Stomach (tissue), 9 donors: ENCODE measurements around the gene KLHL4. TPM values are rescaled to one million over a fixed set of nuclear protein-coding genes. Genes with fewer than 3 reads are reported as not detected.
"Not testable (repeated sequence)": the region's sequence is repeated elsewhere in the genome, so short reads cannot be mapped to it uniquely, and the experiment has no call there.

Experiments
- DNase-seq, 2 donors: peaks; one replicate each; pipeline versions ENCODE4 v3.0.0 to v3.0.0-alpha.2; 2013 to 2019
- H3K27ac ChIP-seq, 5 donors: fragments of 200-600 bp in 4 of 5; sonication (generic) in 4 of 5; one replicate each; pipeline ENCODE4 v1.5.1; 2013 to 2019; ENCODE audit warnings: mild to moderate bottlenecking in 1 of 5, moderate library complexity in 1 of 5
- H3K27me3 ChIP-seq, 3 donors: fragments of 200-600 bp; sonication (generic); one replicate each; pipeline ENCODE4 v1.5.1; 2017 to 2019; ENCODE audit warnings: mixed run types in 1 of 3
- H3K36me3 ChIP-seq, 4 donors: fragments of 200-600 bp; sonication (generic); 1 replicate in 3 of 4; 2 replicates in 1 of 4; pipeline ENCODE4 v1.5.1; 2016 to 2019
- H3K4me1 ChIP-seq, 4 donors: fragments of 200-600 bp; sonication (generic); one replicate each; pipeline ENCODE4 v1.5.1; 2016 to 2019
- H3K4me3 ChIP-seq, 4 donors: fragments of 200-600 bp; sonication (generic) in 3 of 4; one replicate each; pipeline ENCODE4 v1.5.1; 2016 to 2019; ENCODE audit warnings: mild to moderate bottlenecking in 1 of 4
- H3K9me3 ChIP-seq, 4 donors: fragments of 200-600 bp; sonication (generic); one replicate each; pipeline ENCODE4 v1.5.1; 2016 to 2019
- CTCF ChIP-seq, 7 experiments: fragments of 450-650 bp in 4 of 7; fragments of 200-600 bp in 3 of 7; sonication (generic) in 3 of 7; IDR thresholded peaks; one replicate each; pipeline ENCODE4 v1.5.1; 2016 to 2019; ENCODE audit warnings: antibody characterized with exemption in 7 of 7, control low read depth in 2 of 7, mild to moderate bottlenecking in 1 of 7
- EP300 ChIP-seq: sonication (generic); formaldehyde crosslinking; IDR thresholded peaks from one replicate; pipeline ENCODE4 v1.6.1; 2017; ENCODE audit warnings: antibody characterized with exemption
- POLR2A ChIP-seq, 4 donors: fragments of 450-650 bp; IDR thresholded peaks; one replicate each; pipeline ENCODE4 v1.6.1; 2016; ENCODE audit warnings: antibody characterized with exemption in 4 of 4, control low read depth in 2 of 4, mild to moderate bottlenecking in 1 of 4, moderate library complexity in 1 of 4
- POLR2AphosphoS5 ChIP-seq, 3 donors: sonication (generic); formaldehyde crosslinking; IDR thresholded peaks; one replicate each; pipeline ENCODE4 v1.6.1; 2016; ENCODE audit warnings: antibody characterized with exemption in 3 of 3
- WGBS, 5 donors: extraction: QIAGEN DNeasy Blood & Tissue Kit in 3 of 5; methylation state at CpG; one replicate each; pipeline versions ENCODE4 v1.1.5 to v1.1.7; 2013 to 2018; 5-methylcytosine and 5-hydroxymethylcytosine counted together
- intact Hi-C: fragments of 100-400 bp; cut with DNase I; formaldehyde crosslinking; loops from one replicate; pipeline ENCODE4 v1.15.1; 2023; ENCODE audit warnings: low total_unique reads
- polyA plus RNA-seq, 3 donors: library from polyadenylated mRNA; stranded (reverse); fragments of 200-250 nt; gene quantifications; one replicate each; pipeline ENCODE4 v1.2.3, GENCODE V29; 2013
- total RNA-seq, 5 donors: library from RNA; depleted of rRNA; stranded (reverse); fragments of >200 nt; gene quantifications; one replicate each; pipeline versions ENCODE4 v1.1.0 to v1.2.3, GENCODE V29; 2014 to 2016
- donor health status: healthy with polysubstance abuse.
- donor health status: Bipolar disorder and iron deficiency.
- donor health status: healthy.

KLHL4 gene
- total and polyA plus RNA-seq, 8 donors, result 0.12 to 3.1 (median 0.29) TPM; not detected in 3

GRCh38 chrX:87636533-87636932 lies 118.9 kb downstream of the KLHL4 start:
- H3K4me3 ChIP-seq, result no peak overlapping the region
- H3K27ac ChIP-seq, result no peak overlapping the region
- H3K4me1 ChIP-seq, result no peaks in the 10 kb centered on the region
- DNase-seq, result no peak
- intact Hi-C loops, result no loop called here
- no peak for TF ChIP-seq CTCF (IDR thresholded peaks at IDR 0.05)
- TF ChIP-seq POLR2A (IDR thresholded peaks at IDR 0.05), result no peak
- no peak for TF ChIP-seq EP300
- TF ChIP-seq POLR2AphosphoS5 (IDR thresholded peaks at IDR 0.05), result no peak
- no peaks in the 10 kb centered on the region for H3K36me3 ChIP-seq
- 71 to 81% (median 75%) methylated on average over 1 to 3 of the region's 3 CpGs for WGBS, 5 donors
- peaks cover 0 to 4% (median 0%) of the 10 kb centered on the region in 4 donors for H3K9me3 ChIP-seq
- H3K27me3 ChIP-seq, result peaks cover 0 to 9% (median 0%) of the 10 kb centered on the region in 3 donors

- DNase-seq, H3K27ac ChIP-seq, H3K4me3 ChIP-seq, H3K36me3 ChIP-seq, H3K27me3 ChIP-seq, intact Hi-C loops, H3K4me1 ChIP-seq: not testable (repeated sequence)
- peaks cover 0 to 15% (median 0%) of the 10 kb centered on the region in 4 donors for H3K9me3 ChIP-seq
- 57 to 81% (median 63%) methylated on average over 4 of the region's 4 CpGs for WGBS, 5 donors
These were observed 123.8 kb downstream of the KLHL4 start for GRCh38 chrX:87641439-87641838.

- intact Hi-C loops, result no loop called here
- 51 to 65% (median 60%) methylated on average over 6 of the region's 6 CpGs for WGBS, 5 donors
These were observed 144.2 kb downstream of the KLHL4 start for GRCh38 chrX:87661761-87662160.

GRCh38 chrX:87663421-87663820 lies 145.8 kb downstream of the KLHL4 start:
- Histone ChIP-seq H3K4me3 (no peak overlapping the region), H3K36me3 (no peaks in the 10 kb centered on the region), H3K4me1 (no peaks in the 10 kb centered on the region), H3K27ac (no peak overlapping the region), H3K27me3 (no peaks in the 10 kb centered on the region), H3K9me3 (no peaks in the 10 kb centered on the region)
- DNase-seq, result no peak
- intact Hi-C loops, result no loop called here
- no peak for TF ChIP-seq EP300
- no peak for TF ChIP-seq POLR2AphosphoS5 (IDR thresholded peaks at IDR 0.05)
- TF ChIP-seq POLR2A (IDR thresholded peaks at IDR 0.05), result no peak
- TF ChIP-seq CTCF (IDR thresholded peaks at IDR 0.05), result no peak

More at GRCh38 chrX:87661761-87662160, 144.2 kb downstream of the KLHL4 start:
- H3K4me1 ChIP-seq, result no peaks in the 10 kb centered on the region
- no peaks in the 10 kb centered on the region for H3K9me3 ChIP-seq
- no peak overlapping the region for H3K4me3 ChIP-seq
- DNase-seq, result no peak
- no peaks in the 10 kb centered on the region for H3K27me3 ChIP-seq
- H3K27ac ChIP-seq, result no peak overlapping the region
- no peaks in the 10 kb centered on the region for H3K36me3 ChIP-seq
- TF ChIP-seq CTCF (IDR thresholded peaks at IDR 0.05) (no peak), POLR2A (IDR thresholded peaks at IDR 0.05) (no peak), EP300 (no peak), POLR2AphosphoS5 (IDR thresholded peaks at IDR 0.05) (no peak)

GRCh38 chrX:87664381-87664780 lies 146.8 kb downstream of the KLHL4 start:
- intact Hi-C loops, result no loop called here
- Histone ChIP-seq H3K36me3 (no peaks in the 10 kb centered on the region), H3K27me3 (no peaks in the 10 kb centered on the region), H3K4me1 (no peaks in the 10 kb centered on the region), H3K9me3 (no peaks in the 10 kb centered on the region), H3K27ac (no peak overlapping the region), H3K4me3 (no peak overlapping the region)
- 6 to 14% (median 6%) methylated on average over 2 of the region's 2 CpGs for WGBS, 5 donors
- TF ChIP-seq CTCF (IDR thresholded peaks at IDR 0.05) (peak in 2 of 7 experiments; percentile 29 to 34), EP300 (no peak)
- DNase-seq, result peak in 1 of 2 donors; percentile 45
